Esophagus squamous epithelium (tissue), 4 donors: ENCODE data around the gene GADD45B.

Source experiments
- CTCF ChIP-seq, 6 experiments: fragments of 450-650 bp in 4 of 6; fragments of 200-600 bp in 2 of 6; sonication (generic) in 2 of 6; IDR thresholded peaks; one replicate each; pipeline ENCODE4 v1.5.1; 2016 to 2019; ENCODE audit warnings: antibody characterized with exemption in 6 of 6, mild to moderate bottlenecking in 4 of 6, moderate library complexity in 4 of 6
- POLR2A ChIP-seq, 4 donors: fragments of 450-650 bp; IDR thresholded peaks; one replicate each; pipeline ENCODE4 v1.6.1; 2017; ENCODE audit warnings: antibody characterized with exemption in 4 of 4, mild to moderate bottlenecking in 4 of 4, moderate library complexity in 3 of 4

- TF ChIP-seq CTCF (IDR thresholded peaks at IDR 0.05) (no peak), POLR2A (IDR thresholded peaks at IDR 0.05) (no peak)
These were observed 14.7 kb downstream of the GADD45B start for GRCh38 chr19:2490659-2491058.
